Body of pancreas (tissue), 4 donors: ENCODE measurements around the gene SEMA6B. TPM values are rescaled to one million over a fixed set of nuclear protein-coding genes. Genes with fewer than 3 reads are reported as not detected.

ENCODE experiments used
- ATAC-seq: fragments of 150-250 bp; one replicate; pipeline ENCODE4 v1.9.1; 2016
- DNase-seq, 4 donors: peaks; one replicate each; pipeline ENCODE4 v3.0.0-alpha.2; 2019
- H3K27ac ChIP-seq, 4 donors: fragments of 200-600 bp; sonication (generic); 1 replicate in 3 of 4; 2 replicates in 1 of 4; pipeline versions ENCODE4 v1.5.1 to v1.6.1; 2016 to 2019; ENCODE audit warnings: mild to moderate bottlenecking in 1 of 4, mixed read lengths in 1 of 4, moderate library complexity in 1 of 4
- H3K27me3 ChIP-seq, 2 donors: fragments of 200-600 bp; sonication (generic); one replicate each; pipeline ENCODE4 v1.6.0; 2016; ENCODE audit warnings: mild to moderate bottlenecking in 1 of 2
- H3K36me3 ChIP-seq, 2 donors: fragments of 200-600 bp; sonication (generic); replicated peaks in 1 of 2; 2 replicates each; pipeline ENCODE4 v1.5.1; 2016; ENCODE audit warnings: low read depth in 2 of 2; ENCODE audit not compliant: insufficient read depth in 1 of 2
- H3K4me1 ChIP-seq: fragments of 200-600 bp; sonication (generic); one replicate; pipeline ENCODE4 v1.6.0; 2016
- H3K4me3 ChIP-seq, 2 donors: fragments of 200-600 bp; sonication (generic); 1 replicate in 1 of 2; 2 replicates in 1 of 2; pipeline ENCODE4 v1.5.1; 2016 to 2019
- H3K9me3 ChIP-seq, 3 donors: fragments of 200-600 bp; sonication (generic); 1 replicate in 2 of 3; 2 replicates in 1 of 3; pipeline ENCODE4 v1.5.1; 2016
- POLR2A ChIP-seq, 3 donors: fragments of 450-650 bp; IDR thresholded peaks; one replicate each; pipeline ENCODE4 v1.6.1; 2016; ENCODE audit warnings: antibody characterized with exemption in 3 of 3, mild to moderate bottlenecking in 2 of 3
- WGBS, 2 donors: methylation state at CpG; one replicate each; pipeline ENCODE4 v1.1.5; 2017; 5-methylcytosine and 5-hydroxymethylcytosine counted together
- intact Hi-C: fragments of 100-400 bp; cut with DNase I; formaldehyde crosslinking; loops from one replicate; pipeline ENCODE4 v1.15.1; 2023
- total RNA-seq, 2 donors: library from RNA; depleted of rRNA; stranded (reverse); fragments of >200 nt; gene quantifications; one replicate each; pipeline ENCODE4 v1.1.0, GENCODE V29; 2016
- TF ChIP-seq, protein P1 (sequence below), 7 experiments: fragments of 450-650 bp in 4 of 7; fragments of 200-600 bp in 3 of 7; sonication (generic) in 3 of 7; IDR thresholded peaks; one replicate each; pipeline ENCODE4 v1.5.1; 2016 to 2019; ENCODE audit warnings: antibody characterized with exemption in 7 of 7

Gene SEMA6B
- total RNA-seq, 2 donors from 2014 or later = 6.0 to 11.5 TPM

DNA sequence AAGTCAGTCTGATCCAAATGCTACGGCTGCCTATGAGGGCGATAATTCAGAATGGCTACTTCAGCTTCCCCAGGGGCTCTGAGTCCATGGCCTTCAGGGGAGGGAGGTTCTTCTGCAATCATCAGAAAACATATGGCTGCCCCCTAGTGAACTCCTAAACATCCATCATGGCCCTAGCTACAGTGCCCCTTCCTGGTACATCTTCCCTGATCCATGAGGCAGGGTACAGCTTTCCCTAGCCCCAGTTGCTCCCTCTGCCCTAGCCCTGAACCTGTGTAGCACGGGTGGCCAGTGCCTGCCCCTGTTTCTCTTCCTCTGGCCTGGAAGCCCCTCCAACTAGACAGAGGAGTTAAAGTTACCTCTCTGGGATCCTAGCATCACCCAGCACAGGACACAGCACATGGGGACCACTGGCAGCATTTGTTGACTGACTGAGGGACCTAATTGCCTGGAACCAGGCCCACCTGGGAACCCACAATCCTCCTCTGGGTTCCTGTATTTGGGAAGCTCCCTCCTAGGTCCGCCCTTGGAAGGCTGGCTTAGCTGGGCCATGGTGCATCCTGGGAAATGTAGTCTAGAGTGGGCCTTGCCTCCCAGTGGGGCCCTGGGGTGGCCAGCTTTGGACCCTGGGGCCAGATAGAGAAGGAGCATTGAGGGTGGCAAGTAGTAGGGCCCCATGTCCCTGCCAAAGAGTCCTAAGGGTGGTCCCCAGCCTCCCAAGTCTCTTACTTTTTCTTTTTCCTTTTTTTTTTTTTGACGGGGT is 17.7 kb upstream of the SEMA6B start:
- Histone ChIP-seq H3K4me1 (peaks cover 4% of the 10 kb centered on the region), H3K9me3 (no peaks in the 10 kb centered on the region), H3K27me3 (peaks cover 0 to 18% of the 10 kb centered on the region in 2 donors), H3K36me3 (no peaks in the 10 kb centered on the region), H3K27ac (no peak overlapping the region), H3K4me3 (no peak overlapping the region)
- 74 to 88% methylated on average over 3 to 5 of the region's 5 CpGs for WGBS, 2 donors
- no peak for TF ChIP-seq POLR2A (IDR thresholded peaks at IDR 0.05)
- TF ChIP-seq, protein P1, sequence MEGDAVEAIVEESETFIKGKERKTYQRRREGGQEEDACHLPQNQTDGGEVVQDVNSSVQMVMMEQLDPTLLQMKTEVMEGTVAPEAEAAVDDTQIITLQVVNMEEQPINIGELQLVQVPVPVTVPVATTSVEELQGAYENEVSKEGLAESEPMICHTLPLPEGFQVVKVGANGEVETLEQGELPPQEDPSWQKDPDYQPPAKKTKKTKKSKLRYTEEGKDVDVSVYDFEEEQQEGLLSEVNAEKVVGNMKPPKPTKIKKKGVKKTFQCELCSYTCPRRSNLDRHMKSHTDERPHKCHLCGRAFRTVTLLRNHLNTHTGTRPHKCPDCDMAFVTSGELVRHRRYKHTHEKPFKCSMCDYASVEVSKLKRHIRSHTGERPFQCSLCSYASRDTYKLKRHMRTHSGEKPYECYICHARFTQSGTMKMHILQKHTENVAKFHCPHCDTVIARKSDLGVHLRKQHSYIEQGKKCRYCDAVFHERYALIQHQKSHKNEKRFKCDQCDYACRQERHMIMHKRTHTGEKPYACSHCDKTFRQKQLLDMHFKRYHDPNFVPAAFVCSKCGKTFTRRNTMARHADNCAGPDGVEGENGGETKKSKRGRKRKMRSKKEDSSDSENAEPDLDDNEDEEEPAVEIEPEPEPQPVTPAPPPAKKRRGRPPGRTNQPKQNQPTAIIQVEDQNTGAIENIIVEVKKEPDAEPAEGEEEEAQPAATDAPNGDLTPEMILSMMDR (IDR thresholded peaks at IDR 0.05) = no peak
- intact Hi-C loops = loop anchor here (10.0 kb wide), 1 partner anchor 58 kb away; the partner anchor contains the start of gene TNFAIP8L1
- DNase-seq (no peak), ATAC-seq (no peak)

DNA sequence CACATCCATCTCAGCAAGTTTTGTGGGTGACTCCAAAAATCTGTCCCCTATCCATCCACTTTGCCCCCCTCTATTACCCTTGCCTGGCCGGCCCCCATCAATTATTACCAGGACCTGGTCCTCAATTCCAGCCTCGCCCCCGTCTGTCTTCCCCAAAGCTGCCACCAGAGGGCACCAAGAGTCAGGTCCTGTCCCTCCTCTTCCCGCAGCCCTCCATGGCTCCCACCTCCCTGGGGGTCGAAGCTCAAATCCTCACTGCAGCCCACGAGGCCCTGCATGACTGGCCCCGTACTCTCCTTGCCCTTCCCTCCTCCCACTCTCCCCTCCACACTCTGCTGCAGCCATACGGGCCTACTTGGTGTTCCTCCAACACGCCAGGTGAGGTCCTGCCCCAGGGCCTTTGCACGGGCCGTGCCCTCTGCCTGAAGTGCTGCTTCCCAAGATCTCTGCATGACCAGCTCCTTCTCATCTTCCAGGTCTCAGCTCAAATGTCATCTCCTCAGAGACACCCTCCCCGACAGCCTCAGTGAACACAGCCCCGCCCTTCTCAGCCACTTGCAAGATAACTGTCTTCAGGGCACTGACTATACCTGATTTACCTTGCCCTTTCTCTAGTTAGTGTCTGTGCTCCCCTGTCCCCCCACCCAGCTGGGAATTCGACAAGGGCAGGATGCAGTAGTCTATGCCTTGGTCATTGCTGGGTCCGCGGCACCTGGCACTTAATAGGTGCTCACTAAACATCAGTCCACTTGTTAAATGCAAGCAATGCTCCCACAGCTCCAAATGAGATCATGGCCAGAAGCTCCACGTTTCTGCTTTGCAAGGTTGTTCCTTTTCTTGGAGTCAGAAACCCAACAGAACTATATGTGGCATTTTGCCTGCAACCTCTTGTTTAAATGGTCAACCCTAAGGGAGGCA is 16.8 kb upstream of the SEMA6B start:
- ATAC-seq (peak; percentile 45), DNase-seq (peak; percentile 63 to 72 (median 66))
- Histone ChIP-seq H3K36me3 (no peaks in the 10 kb centered on the region), H3K27me3 (peaks cover 0 to 18% of the 10 kb centered on the region in 2 donors), H3K27ac (no peak overlapping the region), H3K4me1 (peaks cover 4% of the 10 kb centered on the region), H3K9me3 (no peaks in the 10 kb centered on the region), H3K4me3 (no peak overlapping the region)
- WGBS, 2 donors = 50 to 65% methylated on average over 16 to 17 of the region's 17 CpGs
- no peak for TF ChIP-seq POLR2A (IDR thresholded peaks at IDR 0.05)
- TF ChIP-seq, protein P1 (IDR thresholded peaks at IDR 0.05) = peak; percentile 4 to 73 (median 54)
- intact Hi-C loops = loop anchor here (10.0 kb wide), 1 partner anchor 59 kb away; the partner anchor contains the start of gene TNFAIP8L1

DNA sequence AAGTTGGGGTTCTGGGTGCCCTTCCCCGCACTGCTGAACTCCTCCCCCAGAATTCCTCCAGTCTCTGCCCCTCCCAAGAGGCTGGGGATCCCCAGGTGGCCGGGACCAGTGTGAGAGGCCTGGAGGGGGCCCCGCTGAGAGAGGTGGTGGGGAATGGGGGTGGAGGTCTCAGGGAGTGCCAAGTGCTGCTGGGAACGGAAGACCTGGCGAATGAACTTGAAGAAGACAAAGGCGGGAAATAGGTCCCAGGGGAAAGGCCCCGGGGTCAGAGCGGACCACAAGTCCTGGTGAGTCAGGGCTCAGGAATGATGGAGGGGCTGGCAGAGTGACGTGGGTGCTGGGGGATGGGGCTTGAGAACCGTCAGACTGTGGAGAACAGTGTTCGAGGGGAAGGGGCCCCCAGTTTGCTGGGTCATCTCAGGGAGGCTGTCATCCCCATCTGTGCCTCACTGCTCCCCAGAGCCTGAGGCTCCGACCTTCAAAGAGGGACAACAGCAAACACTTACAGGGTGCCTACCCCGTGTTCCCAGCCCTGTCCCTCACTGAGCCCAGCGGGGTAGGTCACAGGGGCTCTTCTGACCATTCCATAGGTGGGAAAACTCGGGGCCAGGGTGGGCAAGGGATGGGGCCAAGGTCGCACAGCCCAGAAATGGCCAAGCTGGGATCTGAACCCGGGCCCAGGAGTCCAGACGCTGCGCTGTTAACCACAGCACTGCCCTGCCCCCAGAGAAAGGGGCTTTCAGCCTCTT is 16.0 kb upstream of the SEMA6B start:
- TF ChIP-seq, protein P1 (IDR thresholded peaks at IDR 0.05) = no peak
- no peak for TF ChIP-seq POLR2A (IDR thresholded peaks at IDR 0.05)
- Histone ChIP-seq H3K9me3 (no peaks in the 10 kb centered on the region), H3K27me3 (peaks cover 0 to 17% of the 10 kb centered on the region in 2 donors), H3K4me1 (no peaks in the 10 kb centered on the region), H3K27ac (peak overlapping the region in 2 of 4 donors; percentile 42 to 62), H3K4me3 (no peak overlapping the region), H3K36me3 (no peaks in the 10 kb centered on the region)
- ATAC-seq = peak; percentile 66
- peak; percentile 35 to 72 (median 54) for DNase-seq
- intact Hi-C loops = loop anchor here (10.0 kb wide), 1 partner anchor 59 kb away; the partner anchor contains the start of gene TNFAIP8L1
- WGBS, 2 donors = 23 to 35% methylated on average over 16 to 19 of the region's 19 CpGs

DNA sequence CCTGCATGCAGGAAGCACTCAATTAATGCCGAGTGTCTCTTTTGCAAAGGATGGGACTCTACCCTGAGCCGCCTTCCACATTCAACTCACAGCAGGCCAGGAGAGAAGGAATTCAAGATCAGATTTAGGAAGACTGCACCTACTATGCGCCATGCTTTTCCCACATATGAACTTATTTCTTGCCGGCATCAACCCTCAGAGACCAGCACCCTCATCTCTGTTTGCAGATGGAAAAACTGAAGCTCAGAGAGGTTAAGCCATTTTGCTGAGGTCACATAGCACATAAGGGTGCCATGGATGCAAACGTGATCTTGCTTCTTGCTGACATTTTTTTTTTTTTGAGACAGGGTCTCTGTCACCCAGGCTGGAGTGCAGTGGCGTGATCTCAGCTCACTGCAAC is 14.2 kb upstream of the SEMA6B start:
- intact Hi-C loops = loop anchor here (10.0 kb wide), 1 partner anchor 61 kb away; the partner anchor contains the start of gene TNFAIP8L1
- no peaks in the 10 kb centered on the region for H3K36me3 ChIP-seq
- peaks cover 0 to 14% of the 10 kb centered on the region in 2 donors for H3K27me3 ChIP-seq

More for the DNA sequence above, 14.2 kb upstream of the SEMA6B start:
- 59 to 64% methylated on average over 6 of the region's 6 CpGs for WGBS, 2 donors
- no peaks in the 10 kb centered on the region for H3K9me3 ChIP-seq
- no peak overlapping the region for H3K27ac ChIP-seq
- ATAC-seq (no peak), DNase-seq (no peak)
- no peak overlapping the region for H3K4me3 ChIP-seq
- TF ChIP-seq POLR2A (IDR thresholded peaks at IDR 0.05) = no peak
- TF ChIP-seq, protein P1 (IDR thresholded peaks at IDR 0.05) = no peak
- H3K4me1 ChIP-seq = no peaks in the 10 kb centered on the region
